NCI-H187 (cell line): ENCODE results near the gene EFNB3.

Experiments used
- DNase-seq, 2 experiments: peaks; one replicate each; lab custom pipeline; 2025; lab: John Stamatoyannopoulos, UW

EFNB3 gene

DNA sequence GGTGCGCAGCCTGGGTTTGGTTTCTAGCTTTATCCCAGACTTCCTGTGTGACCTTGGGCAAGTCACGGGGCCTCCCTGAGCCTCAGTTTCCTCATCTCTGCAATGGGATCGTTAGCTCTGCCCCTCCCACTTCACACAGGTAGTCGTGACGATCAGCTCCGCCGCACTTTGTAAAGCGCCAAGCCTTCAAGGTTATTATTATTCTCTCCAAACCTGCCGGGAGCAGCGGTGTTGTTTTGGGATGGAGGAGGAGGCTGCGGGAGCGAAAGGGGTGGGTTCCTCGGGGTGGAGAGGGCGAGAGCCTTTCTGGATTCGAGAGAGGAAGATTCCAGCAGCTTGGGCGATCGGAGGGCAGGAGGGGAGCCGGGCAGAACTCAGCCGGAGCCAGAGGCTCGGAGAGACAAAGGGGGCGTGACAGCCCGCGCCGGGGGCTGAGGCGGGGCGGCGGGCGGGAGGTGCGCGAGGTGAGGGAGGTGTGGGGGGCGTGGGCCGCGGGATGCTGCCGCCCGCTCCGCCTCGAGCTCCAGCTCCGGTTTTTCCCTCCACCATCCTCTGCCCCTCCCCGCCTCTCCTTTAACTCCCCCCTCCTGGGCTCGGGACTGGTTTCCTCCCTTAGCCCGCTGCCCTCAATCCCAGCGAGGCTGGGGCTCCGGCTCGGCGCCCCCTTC lies at the start of gene EFNB3:
Gene EFNB3 (plus strand): TSS at position 602 of the 668 bp plus-strand sequence. CDS start 397 bp downstream, outside the sequence.
- DNase-seq: peak; percentile 6 to 15

- DNase-seq: no peak
Measured at GRCh38 chr17:7655541-7655840, 49.5 kb upstream of the EFNB3 start.

GRCh38 chr17:7656958-7657609 lies 47.9 kb upstream of the EFNB3 start:
- DNase-seq: no peak

DNA sequence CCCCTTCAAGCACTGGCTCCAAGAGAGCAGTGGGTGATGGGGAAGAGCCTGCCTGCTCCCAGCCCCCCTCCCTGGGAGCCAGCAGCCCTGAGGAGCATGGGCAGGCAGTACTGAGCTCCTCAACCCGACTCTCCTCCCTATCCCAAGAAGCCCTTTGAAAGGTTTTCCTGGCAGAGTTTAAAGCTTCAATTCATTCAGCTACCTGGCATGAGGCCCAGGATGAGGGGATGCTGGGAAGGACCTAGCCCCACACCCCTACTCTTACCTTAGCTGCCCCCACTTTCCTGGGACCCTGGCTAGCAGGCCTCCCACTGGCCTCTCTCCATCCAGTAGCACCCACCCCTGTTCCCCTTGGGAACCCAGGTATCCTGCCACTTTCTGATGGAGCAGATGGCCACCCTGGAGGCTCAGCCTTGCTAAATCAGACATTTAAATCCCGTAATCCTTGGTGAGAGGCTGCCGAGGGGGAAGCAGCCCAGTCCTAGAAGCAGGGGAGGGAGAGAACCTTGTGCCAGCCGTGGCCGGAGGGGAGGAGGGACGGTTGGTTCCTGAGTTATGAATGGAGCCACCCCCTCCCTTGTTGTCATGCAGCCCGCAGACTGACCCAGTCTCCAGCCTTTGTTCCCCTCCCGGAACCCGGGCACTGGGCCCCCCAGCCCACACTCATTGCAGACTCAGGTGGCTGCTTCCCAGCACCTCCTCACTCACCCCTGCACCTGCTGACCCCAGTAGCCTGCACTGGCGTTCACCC lies 37.2 kb upstream of the EFNB3 start:
- no peak for DNase-seq

GRCh38 chr17:7668482-7668881 lies 36.5 kb upstream of the EFNB3 start:
- DNase-seq: no peak

- no peak for DNase-seq
Measured at GRCh38 chr17:7673239-7673638, 31.8 kb upstream of the EFNB3 start.

- no peak for DNase-seq
Measured at GRCh38 chr17:7674934-7675333, 30.1 kb upstream of the EFNB3 start.

GRCh38 chr17:7676533-7676932 lies 28.5 kb upstream of the EFNB3 start:
- DNase-seq: no peak

DNA sequence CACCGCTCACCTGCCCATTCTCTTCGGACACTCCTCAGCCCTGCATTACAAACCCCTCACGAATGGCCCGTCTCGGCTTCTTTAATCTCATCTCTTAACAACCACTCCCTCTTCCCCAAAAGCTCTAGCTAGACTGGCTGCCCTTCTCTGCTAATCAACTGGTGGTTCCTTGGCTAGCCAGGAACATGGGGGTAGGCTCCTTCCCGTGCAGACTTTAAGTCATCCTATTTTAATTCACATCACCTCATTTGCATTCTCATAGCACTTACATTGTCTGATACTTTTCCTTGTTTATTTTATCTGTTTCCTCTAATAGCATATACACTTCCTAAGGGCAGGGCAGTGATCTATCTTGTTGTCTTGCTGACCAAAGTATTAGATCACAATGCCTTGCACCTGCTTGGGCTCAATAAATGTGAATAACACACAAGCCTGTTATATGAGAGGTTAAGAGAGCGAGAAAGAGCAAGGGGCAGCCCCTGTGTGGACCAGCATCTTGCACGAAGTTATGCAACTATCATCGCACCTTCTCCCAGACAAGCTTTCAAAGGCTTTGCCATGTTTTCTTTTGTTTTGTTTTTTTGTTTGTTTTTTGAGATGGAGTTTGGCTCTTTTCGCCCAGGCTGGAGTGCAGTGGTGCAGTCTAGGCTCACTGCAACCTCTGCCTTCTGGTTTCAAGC lies 27.5 kb upstream of the EFNB3 start:
- no peak for DNase-seq

- no peak for DNase-seq
Measured at GRCh38 chr17:7684851-7685532, 20.0 kb upstream of the EFNB3 start.

GRCh38 chr17:7685533-7686221 lies 19.3 kb upstream of the EFNB3 start:
- DNase-seq: peak; percentile 71 to 96

GRCh38 chr17:7686222-7687071 lies 18.6 kb upstream of the EFNB3 start:
- peak; percentile 40 to 96 for DNase-seq

GRCh38 chr17:7687072-7687907 lies 17.7 kb upstream of the EFNB3 start, which contains the start of gene TP53:
TSS of gene TP53 (minus strand) at chr17:7687490. CDS start at chr17:7676594, 10,896 bp downstream.
- peak; percentile 20 to 72 for DNase-seq

DNA sequence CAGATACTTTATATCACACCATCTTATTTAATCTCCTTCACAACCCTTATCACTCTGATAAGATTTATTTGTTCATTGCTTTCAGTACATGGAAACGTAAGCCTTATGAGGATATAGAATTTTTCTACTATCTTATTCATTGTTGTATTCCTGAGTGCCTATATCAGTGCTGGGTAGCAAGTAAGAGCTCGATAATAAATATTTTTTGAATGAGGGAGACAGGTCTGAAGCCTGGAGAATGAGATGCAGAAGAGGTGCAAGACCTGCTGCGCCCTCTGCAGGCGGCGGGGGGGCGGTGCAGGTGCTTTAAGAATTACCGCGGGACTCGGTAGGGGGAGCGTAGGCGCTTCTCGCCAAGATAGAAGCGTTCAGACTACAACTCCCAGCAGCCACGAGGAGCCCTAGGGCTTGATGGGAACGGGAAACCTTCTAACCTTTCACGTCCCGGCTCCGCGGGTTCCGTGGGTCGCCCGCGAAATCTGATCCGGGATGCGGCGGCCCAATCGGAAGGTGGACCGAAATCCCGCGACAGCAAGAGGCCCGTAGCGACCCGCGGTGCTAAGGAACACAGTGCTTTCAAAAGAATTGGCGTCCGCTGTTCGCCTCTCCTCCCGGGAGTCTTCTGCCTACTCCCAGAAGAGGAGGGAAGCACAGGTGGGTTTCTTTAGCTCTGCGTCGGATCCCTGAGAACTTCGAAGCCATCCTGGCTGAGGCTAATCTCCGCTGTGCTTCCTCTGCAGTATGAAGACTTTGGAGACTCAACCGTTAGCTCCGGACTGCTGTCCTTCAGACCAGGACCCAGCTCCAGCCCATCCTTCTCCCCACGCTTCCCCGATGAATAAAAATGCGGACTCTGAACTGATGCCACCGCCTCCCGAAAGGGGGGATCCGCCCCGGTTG lies 16.8 kb upstream of the EFNB3 start, which contains the start of gene WRAP53:
Gene WRAP53 (plus strand): TSS at position 570 of the 900 bp plus-strand sequence. CDS start 172 bp downstream, at position 742.
- peak; percentile 69 to 84 for DNase-seq

GRCh38 chr17:7688808-7689316 lies 16.1 kb upstream of the EFNB3 start:
- no peak for DNase-seq

DNA sequence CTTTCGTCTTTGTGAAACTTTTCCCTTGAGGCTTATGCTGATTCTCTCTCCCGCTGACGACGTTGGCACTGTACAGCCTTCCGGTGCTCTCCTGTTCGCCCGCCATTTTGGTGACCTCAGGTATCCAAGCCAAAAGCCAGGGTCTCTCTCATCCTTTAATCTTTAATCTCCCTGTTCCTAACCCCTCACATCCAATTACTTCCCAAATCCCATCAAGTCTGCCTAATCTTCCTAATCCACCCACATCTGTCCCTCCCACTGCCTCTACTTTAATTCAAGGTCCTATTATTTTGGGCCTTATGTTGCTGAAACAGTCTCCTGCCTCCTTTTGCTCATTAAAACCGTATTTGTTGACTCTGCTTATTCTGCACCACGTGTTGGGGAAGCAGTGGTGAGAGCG lies 9.4 kb upstream of the EFNB3 start:
- DNase-seq: no peak

GRCh38 chr17:7697828-7698588 lies 7.0 kb upstream of the EFNB3 start:
- no peak for DNase-seq
